ENCODE measurements around the gene YDJC.

- TF ChIP-seq CTCF (conservative IDR thresholded peaks at IDR 0.05; ENCODE audit: low read depth in 2 of 2) (no peak), EZH2 (IDR thresholded peaks at IDR 0.05; ENCODE audit: low read depth, unreplicated experiment) (no peak), POLR2AphosphoS5 (IDR thresholded peaks at IDR 0.05; ENCODE audit: low read depth) (no peak), CREB1 (CRISPR knock-in tag; IDR thresholded peaks at IDR 0.05; ENCODE audit: low read depth) (no peak), REST (IDR thresholded peaks at IDR 0.05; ENCODE audit: unreplicated experiment) (no peak), JUNB (IDR thresholded peaks at IDR 0.05; ENCODE audit: unreplicated experiment) (no peak), EZH2phosphoT487 (IDR thresholded peaks at IDR 0.05; ENCODE audit: unreplicated experiment) (no peak)
- TF ChIP-seq, protein P1, sequence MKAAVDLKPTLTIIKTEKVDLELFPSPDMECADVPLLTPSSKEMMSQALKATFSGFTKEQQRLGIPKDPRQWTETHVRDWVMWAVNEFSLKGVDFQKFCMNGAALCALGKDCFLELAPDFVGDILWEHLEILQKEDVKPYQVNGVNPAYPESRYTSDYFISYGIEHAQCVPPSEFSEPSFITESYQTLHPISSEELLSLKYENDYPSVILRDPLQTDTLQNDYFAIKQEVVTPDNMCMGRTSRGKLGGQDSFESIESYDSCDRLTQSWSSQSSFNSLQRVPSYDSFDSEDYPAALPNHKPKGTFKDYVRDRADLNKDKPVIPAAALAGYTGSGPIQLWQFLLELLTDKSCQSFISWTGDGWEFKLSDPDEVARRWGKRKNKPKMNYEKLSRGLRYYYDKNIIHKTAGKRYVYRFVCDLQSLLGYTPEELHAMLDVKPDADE (IDR thresholded peaks at IDR 0.05): no peak
Measured at GRCh38 chr22:21613553-21614233, 16.1 kb downstream of the YDJC start.
